Tibial artery (tissue), 4 donors: ENCODE measurements around the gene HNRNPD.
"Not testable (repeated sequence)": the region's sequence is repeated elsewhere in the genome, so short reads cannot be mapped to it uniquely, and the experiment has no call there.

Experiments
- DNase-seq, 2 donors: peaks; one replicate each; pipeline ENCODE4 v3.0.0-alpha.2; 2019
- H3K27ac ChIP-seq, 2 donors: fragments of 200-600 bp; sonication (generic) in 1 of 2; 1 replicate in 1 of 2; 2 replicates in 1 of 2; pipeline ENCODE4 v1.5.1; 2018 to 2019; ENCODE audit warnings: mild to moderate bottlenecking in 1 of 2
- H3K27me3 ChIP-seq, 2 donors: fragments of 200-600 bp; sonication (generic) in 1 of 2; one replicate each; pipeline versions ENCODE4 v1.5.1 to v1.6.0; 2016 to 2019
- H3K36me3 ChIP-seq, 3 donors: fragments of 200-600 bp; sonication (generic) in 2 of 3; one replicate each; pipeline ENCODE4 v1.5.1; 2016 to 2019; ENCODE audit warnings: mild to moderate bottlenecking in 2 of 3
- H3K4me1 ChIP-seq, 4 donors: fragments of 200-600 bp; sonication (generic) in 2 of 4; 1 replicate in 3 of 4; 2 replicates in 1 of 4; pipeline ENCODE4 v1.5.1; 2016 to 2019
- H3K4me3 ChIP-seq, 2 donors: fragments of 200-600 bp; sonication (generic) in 1 of 2; 1 replicate in 1 of 2; 2 replicates in 1 of 2; pipeline ENCODE4 v1.5.1; 2018 to 2019; ENCODE audit warnings: mild to moderate bottlenecking in 2 of 2
- H3K9me3 ChIP-seq, 3 donors: fragments of 200-600 bp; sonication (generic) in 1 of 3; one replicate each; pipeline ENCODE4 v1.5.1; 2016 to 2019
- CTCF ChIP-seq, 2 experiments: fragments of 200-600 bp in 1 of 2; fragments of 450-650 bp in 1 of 2; IDR thresholded peaks; one replicate each; pipeline ENCODE4 v1.5.1; 2017 to 2019; ENCODE audit warnings: antibody characterized with exemption in 2 of 2, mild to moderate bottlenecking in 1 of 2, moderate library complexity in 1 of 2
- intact Hi-C: fragments of 100-400 bp; cut with DNase I; formaldehyde crosslinking; loops from one replicate; pipeline ENCODE4 v1.15.0; 2023; ENCODE audit warnings: low total_unique reads

The HNRNPD gene

GRCh38 chr4:82367438-82368097 lies 6.2 kb downstream of the HNRNPD start:
- Histone ChIP-seq H3K4me1 (peaks cover 5 to 99% (median 58%) of the 10 kb centered on the region in 4 donors), H3K27me3 (no peaks in the 10 kb centered on the region), H3K9me3 (no peaks in the 10 kb centered on the region), H3K27ac (no peak overlapping the region), H3K4me3 (no peak overlapping the region), H3K36me3 (peaks cover 0 to 7% (median 0%) of the 10 kb centered on the region in 3 donors)
- no peak for TF ChIP-seq CTCF (IDR thresholded peaks at IDR 0.05)
- DNase-seq, result no peak
- intact Hi-C loops, result loop anchor here (5.0 to 10.0 kb wide), 2 partner anchors 80 to 903 kb away; no protein-coding TSS in a partner anchor

GRCh38 chr4:82366431-82366830 lies 7.4 kb downstream of the HNRNPD start:
- H3K4me3 ChIP-seq, H3K27me3 ChIP-seq, DNase-seq, H3K36me3 ChIP-seq, H3K9me3 ChIP-seq, H3K27ac ChIP-seq: not testable (repeated sequence)
- intact Hi-C loops, result loop anchor here (5.0 to 10.0 kb wide), 2 partner anchors 79 to 902 kb away; no protein-coding TSS in a partner anchor
- peaks cover 5 to 100% (median 60%) of the 10 kb centered on the region in 4 donors for H3K4me1 ChIP-seq

- DNase-seq, result no peak
- intact Hi-C loops, result loop anchor here (10.0 kb wide), 1 partner anchor 899 kb away; no protein-coding TSS in a partner anchor
- no peak overlapping the region for H3K27ac ChIP-seq
Measured at GRCh38 chr4:82363896-82364487, 9.8 kb downstream of the HNRNPD start.

GRCh38 chr4:82362565-82362964 lies 11.2 kb downstream of the HNRNPD start:
- Histone ChIP-seq H3K36me3 (peaks cover 0 to 13% (median 0%) of the 10 kb centered on the region in 3 donors), H3K9me3 (no peaks in the 10 kb centered on the region), H3K27ac (no peak overlapping the region), H3K4me1 (peaks cover 0 to 99% (median 39%) of the 10 kb centered on the region in 4 donors), H3K27me3 (no peaks in the 10 kb centered on the region), H3K4me3 (no peak overlapping the region)
- no peak for DNase-seq
- no peak for TF ChIP-seq CTCF (IDR thresholded peaks at IDR 0.05)
- intact Hi-C loops, result loop anchor here (10.0 kb wide), 1 partner anchor 898 kb away; no protein-coding TSS in a partner anchor

More at GRCh38 chr4:82363896-82364487, 9.8 kb downstream of the HNRNPD start:
- Histone ChIP-seq H3K4me1 (peaks cover 0 to 100% (median 52%) of the 10 kb centered on the region in 4 donors), H3K4me3 (no peak overlapping the region), H3K36me3 (peaks cover 0 to 7% (median 0%) of the 10 kb centered on the region in 3 donors), H3K27me3 (no peaks in the 10 kb centered on the region), H3K9me3 (no peaks in the 10 kb centered on the region)
- no peak for TF ChIP-seq CTCF (IDR thresholded peaks at IDR 0.05)

- H3K27ac ChIP-seq, result peak overlapping the region in 1 of 2 donors; percentile 5
- peaks cover 17 to 26% (median 19%) of the 10 kb centered on the region in 3 donors for H3K36me3 ChIP-seq
- no peaks in the 10 kb centered on the region for H3K9me3 ChIP-seq
- no peak overlapping the region for H3K4me3 ChIP-seq
- no peak for DNase-seq
- no peaks in the 10 kb centered on the region for H3K27me3 ChIP-seq
- peak; percentile 52 to 58 for TF ChIP-seq CTCF (IDR thresholded peaks at IDR 0.05)
- peaks cover 0 to 78% (median 29%) of the 10 kb centered on the region in 4 donors for H3K4me1 ChIP-seq
- intact Hi-C loops, result loop anchor here (10.0 kb wide), 1 partner anchor 896 kb away; no protein-coding TSS in a partner anchor
Measured at GRCh38 chr4:82360298-82361177, 13.3 kb downstream of the HNRNPD start.
